ENCODE data around the gene CLEC4E. TPM values are rescaled to one million over a fixed set of nuclear protein-coding genes. Genes with fewer than 3 reads are reported as not detected.
"Not testable (repeated sequence)": the region's sequence is repeated elsewhere in the genome, so short reads cannot be mapped to it uniquely, and the experiment has no call there.

The CLEC4E gene
- total RNA-seq, 2 donors from 2014 or later = 4.5 to 5.6 TPM

GRCh38 chr12:8504351-8504750 lies 36.4 kb downstream of the CLEC4E start:
- ATAC-seq (ENCODE audit: insufficient number of reproducible peaks, low FRiP score, low read depth) (no peak), DNase-seq (ENCODE audit: low spot score) (no peak)
- Histone ChIP-seq H3K9me3 (no peaks in the 10 kb centered on the region), H3K27me3 (replicated peaks; ENCODE audit: insufficient read depth) (no peaks in the 10 kb centered on the region), H3K27ac (no peak overlapping the region), H3K4me3 (no peak overlapping the region), H3K4me1 (ENCODE audit: control insufficient read depth in 1 of 2, low read depth in 2 of 2) (no peaks in the 10 kb centered on the region), H3K36me3 (no peaks in the 10 kb centered on the region)
- TF ChIP-seq CTCF (IDR thresholded peaks at IDR 0.05) = no peak

- Histone ChIP-seq H3K27ac (no peak overlapping the region), H3K4me3 (no peak overlapping the region), H3K9me3 (no peaks in the 10 kb centered on the region), H3K4me1 (ENCODE audit: control insufficient read depth in 1 of 2, low read depth in 2 of 2) (no peaks in the 10 kb centered on the region), H3K36me3 (no peaks in the 10 kb centered on the region), H3K27me3 (replicated peaks; ENCODE audit: insufficient read depth) (no peaks in the 10 kb centered on the region)
- TF ChIP-seq CTCF (IDR thresholded peaks at IDR 0.05) = no peak
- no peak for DNase-seq (ENCODE audit: low spot score)
- no peak for ATAC-seq (ENCODE audit: insufficient number of reproducible peaks, low FRiP score, low read depth)
Observed at GRCh38 chr12:8501720-8502119, 39.0 kb downstream of the CLEC4E start.

- Histone ChIP-seq H3K36me3 (no peaks in the 10 kb centered on the region), H3K9me3 (no peaks in the 10 kb centered on the region), H3K27me3 (replicated peaks; ENCODE audit: insufficient read depth) (no peaks in the 10 kb centered on the region), H3K27ac (no peak overlapping the region), H3K4me3 (no peak overlapping the region), H3K4me1 (ENCODE audit: control insufficient read depth in 1 of 2, low read depth in 2 of 2) (no peaks in the 10 kb centered on the region)
- no peak for TF ChIP-seq CTCF (IDR thresholded peaks at IDR 0.05)
- ATAC-seq (ENCODE audit: insufficient number of reproducible peaks, low FRiP score, low read depth) = no peak
- no peak for DNase-seq (ENCODE audit: low spot score)
Observed at GRCh38 chr12:8499616-8500015, 41.1 kb downstream of the CLEC4E start.

GRCh38 chr12:8496074-8496473 lies 44.6 kb downstream of the CLEC4E start:
- not testable (repeated sequence) for DNase-seq (ENCODE audit: low spot score); H3K4me1 ChIP-seq (ENCODE audit: control insufficient read depth in 1 of 2, low read depth in 2 of 2); H3K4me3 ChIP-seq; H3K9me3 ChIP-seq; ATAC-seq (ENCODE audit: insufficient number of reproducible peaks, low FRiP score, low read depth); H3K36me3 ChIP-seq; H3K27ac ChIP-seq; H3K27me3 ChIP-seq (replicated peaks; ENCODE audit: insufficient read depth)

GRCh38 chr12:8495671-8496070 lies 45.0 kb downstream of the CLEC4E start:
- not testable (repeated sequence) for H3K27me3 ChIP-seq (replicated peaks; ENCODE audit: insufficient read depth); H3K27ac ChIP-seq; H3K4me1 ChIP-seq (ENCODE audit: control insufficient read depth in 1 of 2, low read depth in 2 of 2); H3K4me3 ChIP-seq; H3K9me3 ChIP-seq; DNase-seq (ENCODE audit: low spot score); ATAC-seq (ENCODE audit: insufficient number of reproducible peaks, low FRiP score, low read depth); H3K36me3 ChIP-seq

- Histone ChIP-seq H3K27me3 (replicated peaks; ENCODE audit: insufficient read depth) (no peaks in the 10 kb centered on the region), H3K36me3 (no peaks in the 10 kb centered on the region), H3K9me3 (no peaks in the 10 kb centered on the region), H3K4me1 (ENCODE audit: control insufficient read depth in 1 of 2, low read depth in 2 of 2) (no peaks in the 10 kb centered on the region), H3K27ac (no peak overlapping the region), H3K4me3 (no peak overlapping the region)
- no peak for DNase-seq (ENCODE audit: low spot score)
- TF ChIP-seq CTCF (IDR thresholded peaks at IDR 0.05) = no peak
- no peak for ATAC-seq (ENCODE audit: insufficient number of reproducible peaks, low FRiP score, low read depth)
Observed at GRCh38 chr12:8493084-8493483, 47.6 kb downstream of the CLEC4E start.
